H1 (cell line): ENCODE results near the gene SHROOM4. TPM values are rescaled to one million over a fixed set of nuclear protein-coding genes. Genes with fewer than 3 reads are reported as not detected.

ENCODE experiments used
- CTCF ChIA-PET: fragments of 300-600 bp; sonication (Branson Sonifier 250); formaldehyde crosslinking; loops from one replicate; lab custom pipeline; 2021; ENCODE audit not compliant: partially characterized antibody; lab: Charles Lee
- POLR2A ChIA-PET: fragments of 300-600 bp; sonication (Branson Sonifier 250); formaldehyde crosslinking; loops from one replicate; lab custom pipeline; 2021; ENCODE audit warnings: inconsistent platforms; ENCODE audit not compliant: partially characterized antibody; lab: Charles Lee
- DNase-seq, 2 experiments: peaks; one replicate each; pipeline versions ENCODE4 v3.0.0 to v3.0.0-alpha.2; 2010 to 2022; ENCODE audit warnings: low spot score in 2 of 2, low read depth in 1 of 2, mixed read lengths in 1 of 2
- FAIRE-seq: peaks from 2 replicates; lab custom pipeline; 2011; peaks lifted over from hg19 to GRCh38; lab: Jason Lieb, UNC
- H2AFZ ChIP-seq: 2 replicates; pipeline ENCODE4 v1.8.1; 2012; ENCODE audit warnings: low read length, inconsistent platforms
- H2AK5ac ChIP-seq: 2 replicates; pipeline ENCODE4 v1.6.1; 2013; ENCODE audit warnings: low read depth, low read length
- H2BK120ac ChIP-seq: replicated peaks from 2 replicates; pipeline ENCODE3; 2013; ENCODE audit warnings: low read depth, low read length, inconsistent platforms
- H2BK12ac ChIP-seq: 2 replicates; pipeline ENCODE4 v1.6.1; 2013; ENCODE audit warnings: low read depth, low read length
- H2BK15ac ChIP-seq: 2 replicates; pipeline ENCODE4 v1.6.1; 2013; ENCODE audit warnings: low read length
- H2BK20ac ChIP-seq: 2 replicates; pipeline ENCODE4 v1.6.1; 2013; ENCODE audit warnings: low read length
- H2BK5ac ChIP-seq: 2 replicates; pipeline ENCODE4 v1.6.1; 2013; ENCODE audit warnings: low read depth, low read length
- H3K14ac ChIP-seq: 2 replicates; pipeline ENCODE4 v1.6.1; 2013; ENCODE audit warnings: inconsistent platforms; ENCODE audit not compliant: insufficient read length
- H3K18ac ChIP-seq: 2 replicates; pipeline ENCODE4 v1.6.1; 2013; ENCODE audit warnings: low read length; ENCODE audit errors: extremely low read depth
- H3K23ac ChIP-seq: 2 replicates; pipeline ENCODE4 v1.6.1; 2013; ENCODE audit warnings: inconsistent platforms; ENCODE audit not compliant: insufficient read length
- H3K23me2 ChIP-seq: 2 replicates; pipeline ENCODE4 v1.6.1; 2013; ENCODE audit warnings: low read depth, low read length
- H3K27ac ChIP-seq: 2 replicates; pipeline ENCODE4 v1.6.1; 2011; ENCODE audit warnings: low read depth, low read length, inconsistent platforms
- H3K27me3 ChIP-seq, 4 experiments: replicated peaks in 1 of 4; 1 replicate in 1 of 4; 2 replicates in 3 of 4; pipeline versions ENCODE4 v1.6.1 to v1.8.1; 2011 to 2013; ENCODE audit warnings: low read length in 3 of 4, mild to moderate bottlenecking in 3 of 4, inconsistent platforms in 2 of 4, mixed read lengths in 2 of 4, moderate library complexity in 1 of 4; ENCODE audit not compliant: control insufficient read depth in 3 of 4, insufficient read depth in 3 of 4; ENCODE audit errors: extremely low read depth in 1 of 4
- H3K36me3 ChIP-seq, 4 experiments: 2 replicates each; pipeline versions ENCODE4 v1.6.1 to v1.8.1; 2011 to 2013; ENCODE audit warnings: mild to moderate bottlenecking in 4 of 4, low read length in 3 of 4, moderate library complexity in 2 of 4, control low read depth in 1 of 4, inconsistent platforms in 1 of 4; ENCODE audit not compliant: insufficient read depth in 4 of 4, control insufficient read depth in 2 of 4
- H3K4ac ChIP-seq: replicated peaks from 2 replicates; pipeline ENCODE3; 2013; ENCODE audit warnings: low read length, low read depth, mixed read lengths, inconsistent platforms; ENCODE audit not compliant: insufficient read length
- H3K4me1 ChIP-seq, 4 experiments: replicated peaks in 1 of 4; 1 replicate in 1 of 4; 2 replicates in 3 of 4; pipeline versions ENCODE4 v1.6.1 to v1.8.1; 2011 to 2013; ENCODE audit warnings: low read length in 3 of 4, inconsistent platforms in 2 of 4, mixed read lengths in 1 of 4; ENCODE audit not compliant: insufficient read depth in 4 of 4, control insufficient read depth in 3 of 4
- H3K4me2 ChIP-seq, 2 experiments: 2 replicates each; pipeline versions ENCODE4 v1.6.1 to v1.8.1; 2011 to 2013; ENCODE audit warnings: low read depth in 2 of 2, low read length in 2 of 2, control low read depth in 1 of 2, inconsistent platforms in 1 of 2, mild to moderate bottlenecking in 1 of 2; ENCODE audit not compliant: insufficient read depth in 1 of 2
- H3K4me3 ChIP-seq, 4 experiments: fragments of 200-600, 300-600 bp in 1 of 4; sonication (generic), shearing (Covaris generic), sonication (Bioruptor Twin) in 1 of 4; 2 replicates each; pipeline versions ENCODE4 v1.5.1 to v1.8.1; 2011 to 2016; ENCODE audit warnings: low read length in 4 of 4, low read depth in 3 of 4, control low read depth in 2 of 4, inconsistent platforms in 2 of 4, mild to moderate bottlenecking in 2 of 4, mixed read lengths in 1 of 4, moderate library complexity in 1 of 4; ENCODE audit not compliant: insufficient read depth in 2 of 4; ENCODE audit errors: extremely low read depth in 1 of 4
- H3K56ac ChIP-seq: replicated peaks from 2 replicates; pipeline ENCODE3; 2013; ENCODE audit warnings: low read depth, mild to moderate bottlenecking, mixed read lengths, low read length, inconsistent platforms; ENCODE audit not compliant: insufficient read length
- H3K79me1 ChIP-seq: 2 replicates; pipeline ENCODE4 v1.6.1; 2013; ENCODE audit warnings: low read depth, low read length, control low read depth
- H3K79me2 ChIP-seq, 2 experiments: 2 replicates each; pipeline versions ENCODE4 v1.6.1 to v1.8.1; 2012 to 2013; ENCODE audit warnings: low read length in 2 of 2, mild to moderate bottlenecking in 2 of 2, inconsistent platforms in 1 of 2; ENCODE audit not compliant: insufficient read depth in 2 of 2, control insufficient read depth in 1 of 2
- H3K9ac ChIP-seq, 4 experiments: replicated peaks in 1 of 4; 1 replicate in 1 of 4; 2 replicates in 3 of 4; pipeline versions ENCODE4 v1.6.1 to v1.8.1; 2011 to 2013; ENCODE audit warnings: low read depth in 3 of 4, low read length in 3 of 4, control low read depth in 2 of 4, mild to moderate bottlenecking in 2 of 4, moderate library complexity in 2 of 4, inconsistent platforms in 1 of 4; ENCODE audit errors: extremely low read depth in 1 of 4
- H3K9me3 ChIP-seq, 2 experiments: 2 replicates each; pipeline versions ENCODE4 v1.6.1 to v1.8.1; 2012 to 2013; ENCODE audit warnings: mild to moderate bottlenecking in 2 of 2, moderate library complexity in 2 of 2, control low read depth in 1 of 2, inconsistent platforms in 1 of 2, low read depth in 1 of 2, low read length in 1 of 2, mixed read lengths in 1 of 2; ENCODE audit not compliant: insufficient read depth in 2 of 2
- H4K20me1 ChIP-seq, 2 experiments: replicated peaks in 1 of 2; 2 replicates each; pipeline versions ENCODE3 to v1.8.1; 2011 to 2013; ENCODE audit warnings: inconsistent platforms in 2 of 2, low read length in 2 of 2, mild to moderate bottlenecking in 1 of 2; ENCODE audit not compliant: insufficient read depth in 2 of 2, control insufficient read depth in 1 of 2
- H4K5ac ChIP-seq: 2 replicates; pipeline ENCODE4 v1.6.1; 2013; ENCODE audit warnings: low read length, low read depth, mixed read lengths, inconsistent platforms; ENCODE audit not compliant: insufficient read length
- H4K8ac ChIP-seq: 2 replicates; pipeline ENCODE4 v1.8.0; 2013; ENCODE audit warnings: mild to moderate bottlenecking, moderate library complexity, low read length, inconsistent platforms; ENCODE audit not compliant: insufficient read depth; ENCODE audit errors: extremely low read depth
- H4K91ac ChIP-seq: replicated peaks from 2 replicates; pipeline ENCODE3; 2013; ENCODE audit warnings: low read length, mixed read lengths, inconsistent platforms; ENCODE audit not compliant: insufficient read length
- CHD2 ChIP-seq: IDR thresholded peaks from 2 replicates; pipeline ENCODE4 v1.6.1; 2012; ENCODE audit warnings: low read length, improper control_type of control experiment
- EP300 ChIP-seq, 2 experiments: IDR thresholded peaks; 1 replicate in 1 of 2; 2 replicates in 1 of 2; pipeline ENCODE4 v1.6.1; 2011 to 2012; ENCODE audit warnings: low read depth in 2 of 2, low read length in 2 of 2, mild to moderate bottlenecking in 2 of 2, borderline replicate concordance in 1 of 2, inconsistent platforms in 1 of 2, moderate library complexity in 1 of 2
- JUN ChIP-seq: IDR thresholded peaks from 2 replicates; pipeline ENCODE4 v1.6.1; 2011; ENCODE audit warnings: low read depth, mild to moderate bottlenecking, improper control_type of control experiment, low read length
- POU5F1 ChIP-seq: IDR thresholded peaks from 2 replicates; pipeline ENCODE4 v1.6.1; 2011; ENCODE audit warnings: low read depth, mild to moderate bottlenecking, low read length, moderate library complexity
- RAD21 ChIP-seq, 2 experiments: IDR thresholded peaks in 1 of 2; conservative IDR thresholded peaks in 1 of 2; 2 replicates each; pipeline ENCODE4 v1.6.1; 2011; ENCODE audit warnings: low read depth in 2 of 2, low read length in 2 of 2, improper control_type of control experiment in 1 of 2, inconsistent platforms in 1 of 2, mild to moderate bottlenecking in 1 of 2, moderate library complexity in 1 of 2
- RBBP5 ChIP-seq: IDR thresholded peaks from 2 replicates; pipeline ENCODE4 v1.7.1; 2012; ENCODE audit warnings: low read depth, mild to moderate bottlenecking, inconsistent platforms, low read length, moderate library complexity, borderline replicate concordance
- SAP30 ChIP-seq: fragments of 300-600 bp; sonication (generic); IDR thresholded peaks from 2 replicates; pipeline ENCODE4 v1.7.1; 2012; ENCODE audit warnings: low read length, moderate library complexity, mild to moderate bottlenecking, inconsistent platforms; ENCODE audit not compliant: insufficient read depth, insufficient replicate concordance
- SIN3A ChIP-seq, 2 experiments: IDR thresholded peaks in 1 of 2; conservative IDR thresholded peaks in 1 of 2; 2 replicates each; pipeline ENCODE4 v1.6.1; 2011 to 2012; ENCODE audit warnings: low read length in 2 of 2, improper control_type of control experiment in 1 of 2, low read depth in 1 of 2, mild to moderate bottlenecking in 1 of 2
- SP2 ChIP-seq: IDR thresholded peaks from 2 replicates; pipeline ENCODE4 v1.6.1; 2012; ENCODE audit warnings: mild to moderate bottlenecking, low read length, inconsistent platforms
- WGBS, 2 experiments: shearing (Covaris generic) in 1 of 2; methylation state at CpG; one replicate each; pipeline versions ENCODE4 v1.1.6 to v1.1.7; 2013 to 2015; ENCODE audit warnings: low lambda C conversion rate in 2 of 2, mixed read lengths in 2 of 2, inconsistent platforms in 1 of 2, low coverage in 1 of 2, missing lambda C conversion rate in 1 of 2; ENCODE audit not compliant: insufficient replicate concordance in 2 of 2, insufficient coverage in 1 of 2, insufficient read length in 1 of 2; ENCODE audit errors: extremely low coverage in 1 of 2, missing lambda C conversion rate in 1 of 2; 5-methylcytosine and 5-hydroxymethylcytosine counted together
- polyA plus RNA-seq, 7 experiments: library from polyadenylated mRNA; depleted of rRNA in 3 of 7; stranded (reverse) in 5 of 7; unstranded in 2 of 7; fragments of >200 nt in 5 of 7; fragments of 200-250 nt in 2 of 7; gene quantifications; 1 replicate in 5 of 7; 2 replicates in 1 of 7; 4 replicates in 1 of 7; pipeline versions ENCODE4 v1.2.1 to v1.2.3, GENCODE V29; 2011 to 2013; ENCODE audit warnings: missing spikeins in 2 of 7, mixed read lengths in 2 of 7
- total RNA-seq: library from RNA; stranded (reverse); fragmentation: NEBNext Ultra II Directional; extraction: Animal tissue kit (Norgen Biotek cat#: 25700); gene quantifications from 2 replicates; pipeline ENCODE4 v1.2.1, GENCODE V29; 2021
- TF ChIP-seq, protein P1 (sequence below): IDR thresholded peaks from 2 replicates; pipeline ENCODE4 v1.6.1; 2012; ENCODE audit warnings: low read length, inconsistent platforms
- TF ChIP-seq, protein P2 (sequence below): IDR thresholded peaks from 2 replicates; pipeline ENCODE4 v1.6.1; 2012; ENCODE audit warnings: inconsistent platforms

The SHROOM4 gene
- total and polyA plus RNA-seq, 2 of the 8 experiments (the other 6 are each of a cell fraction or from before 2014, with no cell fraction given), result 1.6 to 5.6 TPM

DNA sequence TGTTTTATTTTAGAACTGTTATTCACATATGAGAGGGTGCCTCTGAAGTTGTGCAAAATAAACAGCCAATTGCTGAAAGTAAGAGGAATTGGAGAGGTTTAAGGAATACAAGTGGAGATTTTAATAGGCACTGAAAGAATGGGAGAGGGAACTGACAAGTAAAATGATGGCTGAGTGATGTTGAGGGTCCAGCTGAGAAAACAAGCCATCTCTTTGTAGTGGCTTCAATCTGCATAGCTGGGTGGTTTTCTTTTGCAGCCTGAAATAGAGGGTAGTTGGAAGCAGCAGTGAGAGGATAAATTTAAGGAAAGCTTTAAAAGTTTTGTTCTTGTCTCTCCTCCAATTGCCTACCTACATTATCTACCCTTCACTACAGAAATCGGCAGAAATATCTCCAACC is 236.7 kb downstream of the SHROOM4 start:
- H2BK20ac ChIP-seq, result no peak overlapping the region
- H2BK120ac ChIP-seq, result no peak overlapping the region
- H3K4me1 ChIP-seq, result no peaks in the 10 kb centered on the region
- no peak overlapping the region for H3K4me2 ChIP-seq
- H3K9me3 ChIP-seq, result no peaks in the 10 kb centered on the region
- H3K56ac ChIP-seq, result no peak overlapping the region
- no peaks in the 10 kb centered on the region for H3K36me3 ChIP-seq
- H4K8ac ChIP-seq, result no peak overlapping the region
- no peak overlapping the region for H2AK5ac ChIP-seq
- POLR2A ChIA-PET, result no interaction called here
- no peak overlapping the region for H2BK12ac ChIP-seq
- H3K27me3 ChIP-seq, result peaks cover 0 to 11% (median 3%) of the 10 kb centered on the region in 4 experiments; a peak in 3 of 7 replicates
- H3K18ac ChIP-seq, result no peak overlapping the region
- no peak overlapping the region for H2BK5ac ChIP-seq
- H3K4ac ChIP-seq, result no peak overlapping the region
- H3K27ac ChIP-seq, result no peak overlapping the region
- no peak overlapping the region for H3K23ac ChIP-seq
- no peak overlapping the region for H3K9ac ChIP-seq
- H3K79me1 ChIP-seq, result no peaks in the 10 kb centered on the region
- FAIRE-seq, result no peak
- DNase-seq, result no peak
- no peak overlapping the region for H4K5ac ChIP-seq
- no peaks in the 10 kb centered on the region for H3K79me2 ChIP-seq
- no peaks in the 10 kb centered on the region for H3K23me2 ChIP-seq
- no peaks in the 10 kb centered on the region for H4K20me1 ChIP-seq
- H3K14ac ChIP-seq, result no peak overlapping the region
- no peak overlapping the region for H2AFZ ChIP-seq
- CTCF ChIA-PET, result no interaction called here
- no peak overlapping the region for H4K91ac ChIP-seq
- no peak overlapping the region for H3K4me3 ChIP-seq
- WGBS, 2 experiments, result 100% methylated on average over 1 of the region's 1 CpG; no CpG with 5 or more reads in 1 of the 2 experiments
- no peak overlapping the region for H2BK15ac ChIP-seq
- TF ChIP-seq CHD2, result no peak
- no peak for TF ChIP-seq SAP30
- no peak for TF ChIP-seq JUN
- TF ChIP-seq RAD21 (IDR thresholded peaks at IDR 0.05 in 1 of 2, conservative IDR thresholded peaks at IDR 0.05 in 1 of 2; ENCODE audit: low read depth in 2 of 2, low read length in 2 of 2), result no peak
- no peak for TF ChIP-seq POU5F1
- no peak for TF ChIP-seq SIN3A (conservative IDR thresholded peaks at IDR 0.05 in 1 of 2, IDR thresholded peaks at IDR 0.05 in 1 of 2; ENCODE audit: low read depth in 1 of 2, low read length in 2 of 2)
- TF ChIP-seq, protein P1, sequence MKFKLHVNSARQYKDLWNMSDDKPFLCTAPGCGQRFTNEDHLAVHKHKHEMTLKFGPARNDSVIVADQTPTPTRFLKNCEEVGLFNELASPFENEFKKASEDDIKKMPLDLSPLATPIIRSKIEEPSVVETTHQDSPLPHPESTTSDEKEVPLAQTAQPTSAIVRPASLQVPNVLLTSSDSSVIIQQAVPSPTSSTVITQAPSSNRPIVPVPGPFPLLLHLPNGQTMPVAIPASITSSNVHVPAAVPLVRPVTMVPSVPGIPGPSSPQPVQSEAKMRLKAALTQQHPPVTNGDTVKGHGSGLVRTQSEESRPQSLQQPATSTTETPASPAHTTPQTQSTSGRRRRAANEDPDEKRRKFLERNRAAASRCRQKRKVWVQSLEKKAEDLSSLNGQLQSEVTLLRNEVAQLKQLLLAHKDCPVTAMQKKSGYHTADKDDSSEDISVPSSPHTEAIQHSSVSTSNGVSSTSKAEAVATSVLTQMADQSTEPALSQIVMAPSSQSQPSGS, result no peak
- TF ChIP-seq, protein P2, sequence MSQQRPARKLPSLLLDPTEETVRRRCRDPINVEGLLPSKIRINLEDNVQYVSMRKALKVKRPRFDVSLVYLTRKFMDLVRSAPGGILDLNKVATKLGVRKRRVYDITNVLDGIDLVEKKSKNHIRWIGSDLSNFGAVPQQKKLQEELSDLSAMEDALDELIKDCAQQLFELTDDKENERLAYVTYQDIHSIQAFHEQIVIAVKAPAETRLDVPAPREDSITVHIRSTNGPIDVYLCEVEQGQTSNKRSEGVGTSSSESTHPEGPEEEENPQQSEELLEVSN, result no peak
- TF ChIP-seq EP300 (IDR thresholded peaks at IDR 0.05; ENCODE audit: borderline replicate concordance in 1 of 2, low read depth in 2 of 2, low read length in 2 of 2), result no peak
- no peak for TF ChIP-seq RBBP5
- no peak for TF ChIP-seq SP2
